GM23338 (cell line): ENCODE measurements around the gene DCDC1.

ENCODE experiments used
- CTCF ChIP-seq, 2 experiments: fragments of 200-600 bp in 1 of 2; sonication (generic) in 1 of 2; conservative IDR thresholded peaks; 2 replicates each; pipeline versions ENCODE4 v1.5.1 to v1.6.1; 2016 to 2017; ENCODE audit warnings: antibody characterized with exemption in 2 of 2, low read depth in 2 of 2, mild to moderate bottlenecking in 2 of 2, moderate library complexity in 1 of 2
- EZH2 ChIP-seq: fragments of 200-600 bp; sonication (generic); IDR thresholded peaks from one replicate; pipeline ENCODE4 v1.8.0; 2017; ENCODE audit warnings: antibody characterized with exemption, mild to moderate bottlenecking, low read depth; ENCODE audit not compliant: unreplicated experiment
- JUNB ChIP-seq: IDR thresholded peaks from one replicate; pipeline ENCODE4 v1.6.1; 2016; ENCODE audit warnings: antibody characterized with exemption; ENCODE audit not compliant: unreplicated experiment
- REST ChIP-seq: IDR thresholded peaks from one replicate; pipeline ENCODE4 v1.6.1; 2018; ENCODE audit warnings: antibody characterized with exemption; ENCODE audit not compliant: unreplicated experiment

GRCh38 chr11:31248768-31249167, 120.8 kb downstream of the DCDC1 start:
- no peak for TF ChIP-seq CTCF (conservative IDR thresholded peaks at IDR 0.05; ENCODE audit: low read depth in 2 of 2)
- no peak for TF ChIP-seq REST
- TF ChIP-seq EZH2: no peak
- no peak for TF ChIP-seq JUNB
